Eye (tissue), 1 donor: ENCODE measurements around the gene DYNC1H1.
"Not testable (repeated sequence)": the region's sequence is repeated elsewhere in the genome, so short reads cannot be mapped to it uniquely, and the experiment has no call there.

ENCODE experiments used
- DNase-seq: peaks from one replicate; pipeline ENCODE4 v3.0.0-alpha.2; 2015

The DYNC1H1 gene

GRCh38 chr14:101965770-101966722, 1.7 kb downstream of the DYNC1H1 start:
- peak; percentile 54 for DNase-seq

GRCh38 chr14:101966742-101967141, 2.4 kb downstream of the DYNC1H1 start:
- DNase-seq, result no peak

GRCh38 chr14:101968186-101968585, 3.8 kb downstream of the DYNC1H1 start:
- DNase-seq, result no peak

- DNase-seq, result no peak
Measured at GRCh38 chr14:101969481-101969880, 5.1 kb downstream of the DYNC1H1 start.

GRCh38 chr14:101970830-101971400, 6.5 kb downstream of the DYNC1H1 start:
- no peak for DNase-seq

- DNase-seq, result not testable (repeated sequence)
Measured at GRCh38 chr14:101971458-101971857, 7.1 kb downstream of the DYNC1H1 start.

GRCh38 chr14:101972126-101972866, 7.9 kb downstream of the DYNC1H1 start:
- peak; percentile 73 for DNase-seq

GRCh38 chr14:101973356-101973755, 9.0 kb downstream of the DYNC1H1 start:
- no peak for DNase-seq

GRCh38 chr14:101975231-101975630, 10.9 kb downstream of the DYNC1H1 start:
- no peak for DNase-seq

GRCh38 chr14:101977311-101978071, 13.1 kb downstream of the DYNC1H1 start:
- no peak for DNase-seq

GRCh38 chr14:101979666-101980065, 15.3 kb downstream of the DYNC1H1 start:
- DNase-seq, result no peak

- no peak for DNase-seq
Measured at GRCh38 chr14:101980251-101980650, 15.9 kb downstream of the DYNC1H1 start.

- DNase-seq, result no peak
Measured at GRCh38 chr14:101980700-101981099, 16.3 kb downstream of the DYNC1H1 start.

GRCh38 chr14:101982621-101983020, 18.2 kb downstream of the DYNC1H1 start:
- DNase-seq, result no peak

GRCh38 chr14:101984831-101985230, 20.5 kb downstream of the DYNC1H1 start:
- DNase-seq, result not testable (repeated sequence)

GRCh38 chr14:101985957-101986356, 21.6 kb downstream of the DYNC1H1 start:
- no peak for DNase-seq

GRCh38 chr14:101986953-101987352, 22.6 kb downstream of the DYNC1H1 start:
- no peak for DNase-seq

- no peak for DNase-seq
Measured at GRCh38 chr14:101988377-101988776, 24.0 kb downstream of the DYNC1H1 start.

GRCh38 chr14:101991352-101991751, 27.0 kb downstream of the DYNC1H1 start:
- no peak for DNase-seq

GRCh38 chr14:101992708-101993107, 28.3 kb downstream of the DYNC1H1 start:
- DNase-seq, result no peak

- no peak for DNase-seq
Measured at GRCh38 chr14:101997429-101998336, 33.3 kb downstream of the DYNC1H1 start.

- no peak for DNase-seq
Measured at GRCh38 chr14:102000902-102001301, 36.5 kb downstream of the DYNC1H1 start.
